Measurements from ENCODE around the gene PANK4. TPM values are rescaled to one million over a fixed set of nuclear protein-coding genes. Genes with fewer than 3 reads are reported as not detected.

The PANK4 gene
- total and polyA plus RNA-seq, 2 experiments from 2014 or later: 18.5 to 21.3 TPM

- Histone ChIP-seq H3K27me3 (no peaks in the 10 kb centered on the region), H3K9me3 (ENCODE audit: low read depth) (no peaks in the 10 kb centered on the region), H3K4me1 (ENCODE audit: insufficient read depth) (peaks cover 31% of the 10 kb centered on the region), H3K79me2 (no peaks in the 10 kb centered on the region), H3K4me3 (no peak overlapping the region), H3K4me2 (no peak overlapping the region), H3K36me3 (replicated peaks; ENCODE audit: insufficient read depth, low read depth) (no peaks in the 10 kb centered on the region), H2AFZ (no peak overlapping the region), H3K9me2 (replicated peaks; ENCODE audit: insufficient read depth) (no peaks in the 10 kb centered on the region), H4K20me1 (ENCODE audit: insufficient read depth, poor library complexity, severe bottlenecking) (no peaks in the 10 kb centered on the region), H3K27ac (no peak overlapping the region)
- peak; percentile 42 for DNase-seq (ENCODE audit: low spot score)
- TF ChIP-seq EZH2 (IDR thresholded peaks at IDR 0.05; ENCODE audit: borderline replicate concordance): no peak
- TF ChIP-seq EZH2phosphoT487 (IDR thresholded peaks at IDR 0.05; ENCODE audit: low read depth, severe bottlenecking, unreplicated experiment): no peak
- TF ChIP-seq CTCF (IDR thresholded peaks at IDR 0.05; ENCODE audit: poor library complexity): no peak
- WGBS (ENCODE audit: low lambda C conversion rate, missing lambda C conversion rate): 46% methylated on average over 24 of the region's 26 CpGs
Measured at GRCh38 chr1:2543543-2544092, 17.2 kb upstream of the PANK4 start.

GRCh38 chr1:2542246-2542915 lies 16.0 kb upstream of the PANK4 start:
- H3K4me2 ChIP-seq: no peak overlapping the region
- H3K9me2 ChIP-seq (replicated peaks; ENCODE audit: insufficient read depth): no peaks in the 10 kb centered on the region
- no peak overlapping the region for H2AFZ ChIP-seq
- no peak overlapping the region for H3K27ac ChIP-seq
- H3K36me3 ChIP-seq (replicated peaks; ENCODE audit: insufficient read depth, low read depth): no peaks in the 10 kb centered on the region
- no peaks in the 10 kb centered on the region for H3K27me3 ChIP-seq
- no peaks in the 10 kb centered on the region for H4K20me1 ChIP-seq (ENCODE audit: insufficient read depth, poor library complexity, severe bottlenecking)
- no peaks in the 10 kb centered on the region for H3K9me3 ChIP-seq (ENCODE audit: low read depth)
- WGBS (ENCODE audit: low lambda C conversion rate, missing lambda C conversion rate): 84% methylated on average over 9 of the region's 11 CpGs
- peaks cover 26% of the 10 kb centered on the region for H3K4me1 ChIP-seq (ENCODE audit: insufficient read depth)
- H3K4me3 ChIP-seq: no peak overlapping the region
- TF ChIP-seq EZH2 (IDR thresholded peaks at IDR 0.05; ENCODE audit: borderline replicate concordance): no peak
- no peak for TF ChIP-seq CTCF (IDR thresholded peaks at IDR 0.05; ENCODE audit: poor library complexity)
- TF ChIP-seq EZH2phosphoT487 (IDR thresholded peaks at IDR 0.05; ENCODE audit: low read depth, severe bottlenecking, unreplicated experiment): no peak
- no peaks in the 10 kb centered on the region for H3K79me2 ChIP-seq
- DNase-seq (ENCODE audit: low spot score): no peak

- Histone ChIP-seq H3K79me2 (no peaks in the 10 kb centered on the region), H3K4me1 (ENCODE audit: insufficient read depth) (peaks cover 24% of the 10 kb centered on the region), H4K20me1 (ENCODE audit: insufficient read depth, poor library complexity, severe bottlenecking) (no peaks in the 10 kb centered on the region), H3K9me3 (ENCODE audit: low read depth) (no peaks in the 10 kb centered on the region), H3K4me2 (no peak overlapping the region), H3K36me3 (replicated peaks; ENCODE audit: insufficient read depth, low read depth) (no peaks in the 10 kb centered on the region), H3K27me3 (no peaks in the 10 kb centered on the region), H3K9me2 (replicated peaks; ENCODE audit: insufficient read depth) (no peaks in the 10 kb centered on the region), H2AFZ (no peak overlapping the region), H3K4me3 (no peak overlapping the region), H3K27ac (no peak overlapping the region)
- DNase-seq (ENCODE audit: low spot score): peak; percentile 44
- TF ChIP-seq CTCF (IDR thresholded peaks at IDR 0.05; ENCODE audit: poor library complexity) (no peak), EZH2phosphoT487 (IDR thresholded peaks at IDR 0.05; ENCODE audit: low read depth, severe bottlenecking, unreplicated experiment) (no peak), EZH2 (IDR thresholded peaks at IDR 0.05; ENCODE audit: borderline replicate concordance) (no peak)
- WGBS (ENCODE audit: low lambda C conversion rate, missing lambda C conversion rate): 91% methylated on average over 23 of the region's 25 CpGs
Measured at GRCh38 chr1:2541619-2542245, 15.3 kb upstream of the PANK4 start.
